ENCODE results near the gene CCDC12.

CCDC12 gene

GRCh38 chr3:46976326-46977190 is at the start of gene CCDC12:
TSS of gene CCDC12 (minus strand) at chr3:46976745. CDS start at chr3:46976732, 13 bp downstream.
- Histone ChIP-seq H3K4me1 (ENCODE audit: control insufficient read depth in 1 of 2, insufficient read depth in 2 of 2, low read length in 2 of 2) (peaks cover 37 to 40% of the 10 kb centered on the region in 2 donors), H3K4me3 (ENCODE audit: low read depth in 1 of 2, low read length in 2 of 2) (peak within 1 kb of the TSS; percentile 82 to 85), H3K36me3 (ENCODE audit: control insufficient read depth in 1 of 2, insufficient read depth in 2 of 2, low read length in 2 of 2) (no peaks in the 10 kb centered on the region), H3K9ac (ENCODE audit: low read depth in 1 of 2, low read length in 2 of 2) (peak within 1 kb of the TSS; percentile 71 to 77), H3K27ac (ENCODE audit: low read depth, low read length) (peak within 1 kb of the TSS; percentile 90), H3K27me3 (ENCODE audit: control insufficient read depth in 1 of 2, insufficient read depth in 2 of 2, low read length in 2 of 2) (no peaks in the 10 kb centered on the region), H3K9me3 (ENCODE audit: control insufficient read depth in 1 of 2, low read length in 2 of 2) (no peaks in the 10 kb centered on the region)

GRCh38 chr3:47024932-47025331 is 48.4 kb upstream of the CCDC12 start:
- Histone ChIP-seq H3K36me3 (ENCODE audit: control insufficient read depth in 1 of 2, insufficient read depth in 2 of 2, low read length in 2 of 2) (peaks cover 7 to 22% of the 10 kb centered on the region in 2 donors), H3K27me3 (ENCODE audit: control insufficient read depth in 1 of 2, insufficient read depth in 2 of 2, low read length in 2 of 2) (no peaks in the 10 kb centered on the region), H3K9ac (ENCODE audit: low read depth in 1 of 2, low read length in 2 of 2) (no peak overlapping the region), H3K9me3 (ENCODE audit: control insufficient read depth in 1 of 2, low read length in 2 of 2) (no peaks in the 10 kb centered on the region), H3K4me1 (ENCODE audit: control insufficient read depth in 1 of 2, insufficient read depth in 2 of 2, low read length in 2 of 2) (peaks cover 7% of the 10 kb centered on the region in 2 donors), H3K27ac (ENCODE audit: low read depth, low read length) (no peak overlapping the region), H3K4me3 (ENCODE audit: low read depth in 1 of 2, low read length in 2 of 2) (no peak overlapping the region)

GRCh38 chr3:47022641-47023071 is 46.1 kb upstream of the CCDC12 start:
- peaks cover 26 to 32% of the 10 kb centered on the region in 2 donors for H3K36me3 ChIP-seq (ENCODE audit: control insufficient read depth in 1 of 2, insufficient read depth in 2 of 2, low read length in 2 of 2)

GRCh38 chr3:47020311-47020710 is 43.8 kb upstream of the CCDC12 start:
- Histone ChIP-seq H3K4me3 (ENCODE audit: low read depth in 1 of 2, low read length in 2 of 2) (no peak overlapping the region), H3K4me1 (ENCODE audit: control insufficient read depth in 1 of 2, insufficient read depth in 2 of 2, low read length in 2 of 2) (peaks cover 22 to 24% of the 10 kb centered on the region in 2 donors), H3K9ac (ENCODE audit: low read depth in 1 of 2, low read length in 2 of 2) (no peak overlapping the region), H3K27me3 (ENCODE audit: control insufficient read depth in 1 of 2, insufficient read depth in 2 of 2, low read length in 2 of 2) (no peaks in the 10 kb centered on the region), H3K9me3 (ENCODE audit: control insufficient read depth in 1 of 2, low read length in 2 of 2) (no peaks in the 10 kb centered on the region), H3K36me3 (ENCODE audit: control insufficient read depth in 1 of 2, insufficient read depth in 2 of 2, low read length in 2 of 2) (peaks cover 36 to 50% of the 10 kb centered on the region in 2 donors), H3K27ac (ENCODE audit: low read depth, low read length) (no peak overlapping the region)

More at GRCh38 chr3:47022641-47023071, 46.1 kb upstream of the CCDC12 start:
- Histone ChIP-seq H3K27ac (ENCODE audit: low read depth, low read length) (no peak overlapping the region), H3K4me1 (ENCODE audit: control insufficient read depth in 1 of 2, insufficient read depth in 2 of 2, low read length in 2 of 2) (peaks cover 8 to 16% of the 10 kb centered on the region in 2 donors), H3K27me3 (ENCODE audit: control insufficient read depth in 1 of 2, insufficient read depth in 2 of 2, low read length in 2 of 2) (no peaks in the 10 kb centered on the region), H3K4me3 (ENCODE audit: low read depth in 1 of 2, low read length in 2 of 2) (no peak overlapping the region), H3K9me3 (ENCODE audit: control insufficient read depth in 1 of 2, low read length in 2 of 2) (no peaks in the 10 kb centered on the region), H3K9ac (ENCODE audit: low read depth in 1 of 2, low read length in 2 of 2) (no peak overlapping the region)

GRCh38 chr3:47019201-47019600 is 42.7 kb upstream of the CCDC12 start:
- Histone ChIP-seq H3K4me3 (ENCODE audit: low read depth in 1 of 2, low read length in 2 of 2) (no peak overlapping the region), H3K36me3 (ENCODE audit: control insufficient read depth in 1 of 2, insufficient read depth in 2 of 2, low read length in 2 of 2) (peaks cover 33 to 53% of the 10 kb centered on the region in 2 donors), H3K9me3 (ENCODE audit: control insufficient read depth in 1 of 2, low read length in 2 of 2) (no peaks in the 10 kb centered on the region), H3K9ac (ENCODE audit: low read depth in 1 of 2, low read length in 2 of 2) (no peak overlapping the region), H3K27ac (ENCODE audit: low read depth, low read length) (no peak overlapping the region), H3K27me3 (ENCODE audit: control insufficient read depth in 1 of 2, insufficient read depth in 2 of 2, low read length in 2 of 2) (no peaks in the 10 kb centered on the region), H3K4me1 (ENCODE audit: control insufficient read depth in 1 of 2, insufficient read depth in 2 of 2, low read length in 2 of 2) (peaks cover 19 to 24% of the 10 kb centered on the region in 2 donors)

- Histone ChIP-seq H3K27ac (ENCODE audit: low read depth, low read length) (no peak overlapping the region), H3K4me1 (ENCODE audit: control insufficient read depth in 1 of 2, insufficient read depth in 2 of 2, low read length in 2 of 2) (peaks cover 19 to 24% of the 10 kb centered on the region in 2 donors), H3K9me3 (ENCODE audit: control insufficient read depth in 1 of 2, low read length in 2 of 2) (no peaks in the 10 kb centered on the region), H3K36me3 (ENCODE audit: control insufficient read depth in 1 of 2, insufficient read depth in 2 of 2, low read length in 2 of 2) (peaks cover 37 to 59% of the 10 kb centered on the region in 2 donors), H3K9ac (ENCODE audit: low read depth in 1 of 2, low read length in 2 of 2) (no peak overlapping the region), H3K27me3 (ENCODE audit: control insufficient read depth in 1 of 2, insufficient read depth in 2 of 2, low read length in 2 of 2) (no peaks in the 10 kb centered on the region), H3K4me3 (ENCODE audit: low read depth in 1 of 2, low read length in 2 of 2) (no peak overlapping the region)
These were observed 41.7 kb upstream of the CCDC12 start for GRCh38 chr3:47018269-47018611.

GRCh38 chr3:47017504-47018268 is 41.1 kb upstream of the CCDC12 start:
- Histone ChIP-seq H3K27me3 (ENCODE audit: control insufficient read depth in 1 of 2, insufficient read depth in 2 of 2, low read length in 2 of 2) (no peaks in the 10 kb centered on the region), H3K27ac (ENCODE audit: low read depth, low read length) (no peak overlapping the region), H3K4me1 (ENCODE audit: control insufficient read depth in 1 of 2, insufficient read depth in 2 of 2, low read length in 2 of 2) (peaks cover 17 to 22% of the 10 kb centered on the region in 2 donors), H3K4me3 (ENCODE audit: low read depth in 1 of 2, low read length in 2 of 2) (no peak overlapping the region), H3K36me3 (ENCODE audit: control insufficient read depth in 1 of 2, insufficient read depth in 2 of 2, low read length in 2 of 2) (peaks cover 37 to 59% of the 10 kb centered on the region in 2 donors), H3K9me3 (ENCODE audit: control insufficient read depth in 1 of 2, low read length in 2 of 2) (no peaks in the 10 kb centered on the region), H3K9ac (ENCODE audit: low read depth in 1 of 2, low read length in 2 of 2) (no peak overlapping the region)

GRCh38 chr3:47016934-47017435 is 40.4 kb upstream of the CCDC12 start:
- no peaks in the 10 kb centered on the region for H3K27me3 ChIP-seq (ENCODE audit: control insufficient read depth in 1 of 2, insufficient read depth in 2 of 2, low read length in 2 of 2)
- no peak overlapping the region for H3K4me3 ChIP-seq (ENCODE audit: low read depth in 1 of 2, low read length in 2 of 2)
- H3K9me3 ChIP-seq (ENCODE audit: control insufficient read depth in 1 of 2, low read length in 2 of 2), result no peaks in the 10 kb centered on the region
- H3K27ac ChIP-seq (ENCODE audit: low read depth, low read length), result no peak overlapping the region
- peaks cover 34 to 59% of the 10 kb centered on the region in 2 donors for H3K36me3 ChIP-seq (ENCODE audit: control insufficient read depth in 1 of 2, insufficient read depth in 2 of 2, low read length in 2 of 2)
- H3K4me1 ChIP-seq (ENCODE audit: control insufficient read depth in 1 of 2, insufficient read depth in 2 of 2, low read length in 2 of 2), result peaks cover 16 to 17% of the 10 kb centered on the region in 2 donors
- H3K9ac ChIP-seq (ENCODE audit: low read depth in 1 of 2, low read length in 2 of 2), result no peak overlapping the region

GRCh38 chr3:47016086-47016933 is 39.8 kb upstream of the CCDC12 start:
- no peak overlapping the region for H3K4me3 ChIP-seq (ENCODE audit: low read depth in 1 of 2, low read length in 2 of 2)
- peaks cover 34 to 59% of the 10 kb centered on the region in 2 donors for H3K36me3 ChIP-seq (ENCODE audit: control insufficient read depth in 1 of 2, insufficient read depth in 2 of 2, low read length in 2 of 2)
- H3K27me3 ChIP-seq (ENCODE audit: control insufficient read depth in 1 of 2, insufficient read depth in 2 of 2, low read length in 2 of 2), result no peaks in the 10 kb centered on the region
- H3K9ac ChIP-seq (ENCODE audit: low read depth in 1 of 2, low read length in 2 of 2), result no peak overlapping the region
- no peaks in the 10 kb centered on the region for H3K9me3 ChIP-seq (ENCODE audit: control insufficient read depth in 1 of 2, low read length in 2 of 2)
- no peak overlapping the region for H3K27ac ChIP-seq (ENCODE audit: low read depth, low read length)
- peaks cover 16 to 17% of the 10 kb centered on the region in 2 donors for H3K4me1 ChIP-seq (ENCODE audit: control insufficient read depth in 1 of 2, insufficient read depth in 2 of 2, low read length in 2 of 2)

All from duodenal mucosa (tissue), 2 donors.